Mesendoderm (in vitro differentiated cells): ENCODE data around the gene ATP2A3.

Source experiments
- DNase-seq: peaks from one replicate; pipeline ENCODE4 v3.0.0; 2013
- H2AK5ac ChIP-seq: 2 replicates; pipeline ENCODE4 v1.6.1; 2013; ENCODE audit warnings: low read length, inconsistent platforms
- H2BK120ac ChIP-seq: 2 replicates; pipeline ENCODE4 v1.6.1; 2013; ENCODE audit warnings: low read depth, mild to moderate bottlenecking, low read length, moderate library complexity, mixed read lengths
- H2BK15ac ChIP-seq: replicated peaks from 2 replicates; pipeline ENCODE4 v1.6.1; 2013; ENCODE audit warnings: low read depth, mild to moderate bottlenecking, moderate library complexity
- H2BK5ac ChIP-seq: 2 replicates; pipeline ENCODE4 v1.6.1; 2013; ENCODE audit warnings: low read length, inconsistent platforms
- H3K18ac ChIP-seq: 2 replicates; pipeline ENCODE4 v1.6.1; 2013; ENCODE audit warnings: mild to moderate bottlenecking, low read length, mixed read lengths
- H3K23ac ChIP-seq: one replicate; pipeline ENCODE4 v1.6.1; 2013; ENCODE audit warnings: low read length
- H3K27ac ChIP-seq: 2 replicates; pipeline ENCODE4 v1.5.1; 2013; ENCODE audit warnings: low read depth, mild to moderate bottlenecking, inconsistent platforms, low read length, moderate library complexity
- H3K27me3 ChIP-seq: 2 replicates; pipeline ENCODE4 v1.6.1; 2013; ENCODE audit warnings: low read length, control low read depth, mild to moderate bottlenecking, inconsistent platforms; ENCODE audit not compliant: insufficient read depth, poor library complexity
- H3K36me3 ChIP-seq: 2 replicates; pipeline ENCODE4 v1.6.1; 2013; ENCODE audit warnings: low read length, inconsistent platforms; ENCODE audit not compliant: control insufficient read depth, insufficient read depth
- H3K4ac ChIP-seq: one replicate; pipeline ENCODE4 v1.6.1; 2013; ENCODE audit warnings: low read depth, mild to moderate bottlenecking, low read length, moderate library complexity
- H3K4me1 ChIP-seq: 2 replicates; pipeline ENCODE4 v1.6.1; 2013; ENCODE audit warnings: low read depth, low read length, inconsistent platforms; ENCODE audit not compliant: control insufficient read depth
- H3K4me2 ChIP-seq: 2 replicates; pipeline ENCODE4 v1.6.1; 2013; ENCODE audit warnings: low read length
- H3K4me3 ChIP-seq: 2 replicates; pipeline ENCODE4 v1.5.1; 2013; ENCODE audit warnings: mild to moderate bottlenecking, low read length
- H3K56ac ChIP-seq: one replicate; pipeline ENCODE4 v1.6.1; 2013; ENCODE audit warnings: low read length
- H3K79me1 ChIP-seq: 2 replicates; pipeline ENCODE4 v1.6.1; 2013; ENCODE audit warnings: low read length, inconsistent platforms
- H3K79me2 ChIP-seq: 2 replicates; pipeline ENCODE4 v1.6.1; 2013; ENCODE audit warnings: mild to moderate bottlenecking, low read length; ENCODE audit not compliant: control insufficient read depth, insufficient read depth
- H3K9ac ChIP-seq: 2 replicates; pipeline ENCODE4 v1.6.1; 2013; ENCODE audit warnings: low read length, inconsistent platforms
- H4K5ac ChIP-seq: one replicate; pipeline ENCODE4 v1.6.1; 2013; ENCODE audit warnings: low read length
- H4K8ac ChIP-seq: one replicate; pipeline ENCODE4 v1.6.1; 2013; ENCODE audit warnings: low read depth, mild to moderate bottlenecking, control low read depth, low read length, moderate library complexity
- WGBS: extraction: QIAGEN DNeasy Blood & Tissue Kit; methylation state at CpG from one replicate; pipeline ENCODE4 v1.1.7; 2013; ENCODE audit warnings: low lambda C conversion rate, missing lambda C conversion rate; ENCODE audit not compliant: insufficient coverage; ENCODE audit errors: extremely low coverage; 5-methylcytosine and 5-hydroxymethylcytosine counted together

The ATP2A3 gene

GRCh38 chr17:3921502-3922319 is 42.5 kb downstream of the ATP2A3 start:
- WGBS, result no CpG with 5 or more reads among the region's 27 CpGs
- H3K27me3 ChIP-seq, result no peaks in the 10 kb centered on the region
- no peak overlapping the region for H3K56ac ChIP-seq
- H3K4me3 ChIP-seq, result no peak overlapping the region
- H3K23ac ChIP-seq, result no peak overlapping the region
- H4K5ac ChIP-seq, result no peak overlapping the region
- H2BK15ac ChIP-seq, result no peak overlapping the region
- no peak overlapping the region for H3K27ac ChIP-seq
- no peaks in the 10 kb centered on the region for H3K79me2 ChIP-seq
- no peak overlapping the region for H2BK120ac ChIP-seq
- no peak overlapping the region for H2BK5ac ChIP-seq
- H3K4me1 ChIP-seq, result peaks cover 3% of the 10 kb centered on the region
- no peak for DNase-seq
- no peaks in the 10 kb centered on the region for H3K36me3 ChIP-seq
- no peak overlapping the region for H3K18ac ChIP-seq
- no peaks in the 10 kb centered on the region for H3K79me1 ChIP-seq
- no peak overlapping the region for H2AK5ac ChIP-seq
- no peak overlapping the region for H3K4me2 ChIP-seq
- H3K9ac ChIP-seq, result no peak overlapping the region
- no peak overlapping the region for H3K4ac ChIP-seq
- H4K8ac ChIP-seq, result no peak overlapping the region

DNA sequence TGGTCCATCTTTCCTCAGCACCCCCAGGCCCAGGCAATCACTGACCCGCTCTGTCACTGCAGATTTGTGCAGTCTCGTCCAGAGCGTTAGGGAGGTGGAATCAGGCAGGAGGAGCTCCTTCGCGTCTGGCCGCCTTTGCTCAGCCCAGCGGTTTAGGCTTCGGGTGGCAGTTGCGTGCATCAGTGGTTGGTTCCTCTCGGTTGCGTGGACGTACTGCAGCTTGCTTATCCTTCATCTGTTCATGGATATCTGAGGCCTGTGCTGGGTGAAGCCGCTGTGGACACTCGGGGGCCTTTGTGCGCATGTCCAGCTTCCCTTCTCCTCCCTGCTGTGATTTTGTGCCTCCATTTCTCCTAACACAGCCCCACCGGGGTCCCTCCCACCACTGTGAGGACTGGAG is 43.2 kb downstream of the ATP2A3 start:
- no peak overlapping the region for H3K27ac ChIP-seq

DNA sequence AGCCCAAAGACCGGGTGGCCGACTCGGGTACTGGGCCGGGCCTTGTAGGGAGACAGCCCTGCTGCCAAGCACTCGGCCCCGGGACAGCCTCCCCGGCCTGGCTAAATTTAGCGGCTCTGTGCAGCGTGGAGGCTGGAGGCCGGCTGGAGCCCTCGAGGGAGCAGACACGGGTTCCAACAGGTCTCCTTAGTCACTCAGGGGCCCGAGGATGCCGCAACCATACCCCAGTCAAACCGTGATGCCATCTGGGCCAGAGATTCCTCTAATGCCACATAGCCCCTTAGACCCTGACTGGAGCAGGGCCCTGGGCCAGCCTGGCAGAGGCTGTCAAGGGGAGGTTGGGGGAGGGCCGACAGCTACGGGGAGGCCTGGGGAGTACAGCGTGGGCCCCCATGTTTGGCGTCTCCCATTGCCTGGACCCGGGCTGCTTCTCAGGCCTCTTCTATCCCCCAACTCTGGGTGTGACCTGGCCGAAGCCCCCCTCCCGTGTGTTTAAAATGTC is 45.1 kb downstream of the ATP2A3 start:
- Histone ChIP-seq H4K5ac (no peak overlapping the region), H3K4me2 (no peak overlapping the region), H3K36me3 (no peaks in the 10 kb centered on the region), H3K4me3 (no peak overlapping the region), H2BK120ac (no peak overlapping the region), H3K4me1 (no peaks in the 10 kb centered on the region), H3K18ac (no peak overlapping the region), H3K79me1 (no peaks in the 10 kb centered on the region), H3K23ac (no peak overlapping the region), H2BK5ac (no peak overlapping the region), H2AK5ac (no peak overlapping the region), H3K9ac (no peak overlapping the region), H3K79me2 (no peaks in the 10 kb centered on the region), H4K8ac (no peak overlapping the region), H3K4ac (no peak overlapping the region), H3K27me3 (no peaks in the 10 kb centered on the region), H3K56ac (no peak overlapping the region), H3K27ac (no peak overlapping the region), H2BK15ac (no peak overlapping the region)
- WGBS, result no CpG with 5 or more reads among the region's 22 CpGs
- no peak for DNase-seq

More for the DNA sequence above, 43.2 kb downstream of the ATP2A3 start:
- Histone ChIP-seq H3K23ac (no peak overlapping the region), H4K5ac (no peak overlapping the region), H3K56ac (no peak overlapping the region), H3K4me3 (no peak overlapping the region), H3K4ac (no peak overlapping the region), H3K18ac (no peak overlapping the region), H3K9ac (no peak overlapping the region), H3K36me3 (no peaks in the 10 kb centered on the region), H4K8ac (no peak overlapping the region), H3K4me1 (peaks cover 3% of the 10 kb centered on the region), H3K4me2 (no peak overlapping the region), H2AK5ac (no peak overlapping the region), H2BK5ac (no peak overlapping the region), H3K79me1 (no peaks in the 10 kb centered on the region), H2BK15ac (no peak overlapping the region), H3K27me3 (no peaks in the 10 kb centered on the region), H3K79me2 (no peaks in the 10 kb centered on the region), H2BK120ac (no peak overlapping the region)
- no peak for DNase-seq
- no CpG with 5 or more reads among the region's 16 CpGs for WGBS

DNA sequence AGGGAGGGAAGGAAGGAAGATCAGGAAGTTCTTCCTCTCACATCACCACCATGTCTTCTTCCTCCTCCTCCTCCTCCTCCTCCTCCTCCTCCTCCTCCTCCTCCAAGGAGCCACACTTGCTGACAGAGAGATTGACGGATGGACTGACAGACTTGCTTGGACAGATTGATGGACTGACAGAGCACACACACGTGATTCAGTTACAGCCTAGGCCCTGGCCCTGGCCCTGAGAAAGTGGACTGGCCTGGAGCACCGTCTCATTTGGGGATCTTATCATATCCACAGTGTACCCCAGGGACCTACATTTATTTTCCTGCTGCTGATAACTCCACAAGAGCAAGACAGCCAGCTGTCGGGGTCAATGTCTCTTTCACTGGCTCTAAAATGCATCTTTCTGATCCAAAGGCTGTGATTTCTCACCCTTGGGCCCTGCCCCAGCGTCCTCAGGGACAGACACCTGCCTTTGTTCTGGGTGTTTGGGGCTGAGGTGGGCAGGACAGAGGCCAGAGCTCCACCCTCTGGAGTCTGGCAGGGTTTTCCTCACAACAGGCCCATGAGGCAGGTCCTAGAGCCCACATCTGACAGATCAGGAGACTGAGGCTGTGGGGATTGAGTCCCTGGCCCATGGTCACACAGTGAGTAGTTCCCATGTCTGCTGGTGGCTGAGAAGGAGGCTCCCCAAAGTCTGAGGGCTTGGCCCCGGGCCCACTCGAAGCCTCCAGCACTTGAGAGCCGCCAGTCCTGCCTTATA is 45.7 kb downstream of the ATP2A3 start:
- Histone ChIP-seq H2BK5ac (no peak overlapping the region), H3K27me3 (no peaks in the 10 kb centered on the region), H3K4me1 (no peaks in the 10 kb centered on the region), H3K79me1 (no peaks in the 10 kb centered on the region), H3K4ac (no peak overlapping the region), H3K56ac (no peak overlapping the region), H3K36me3 (no peaks in the 10 kb centered on the region), H3K9ac (no peak overlapping the region), H3K79me2 (no peaks in the 10 kb centered on the region), H2AK5ac (no peak overlapping the region), H3K23ac (no peak overlapping the region), H3K4me3 (no peak overlapping the region), H3K18ac (no peak overlapping the region), H4K5ac (no peak overlapping the region), H2BK15ac (no peak overlapping the region), H2BK120ac (no peak overlapping the region), H3K4me2 (no peak overlapping the region), H3K27ac (no peak overlapping the region), H4K8ac (no peak overlapping the region)
- WGBS, result no CpG with 5 or more reads among the region's 8 CpGs
- DNase-seq, result no peak

DNA sequence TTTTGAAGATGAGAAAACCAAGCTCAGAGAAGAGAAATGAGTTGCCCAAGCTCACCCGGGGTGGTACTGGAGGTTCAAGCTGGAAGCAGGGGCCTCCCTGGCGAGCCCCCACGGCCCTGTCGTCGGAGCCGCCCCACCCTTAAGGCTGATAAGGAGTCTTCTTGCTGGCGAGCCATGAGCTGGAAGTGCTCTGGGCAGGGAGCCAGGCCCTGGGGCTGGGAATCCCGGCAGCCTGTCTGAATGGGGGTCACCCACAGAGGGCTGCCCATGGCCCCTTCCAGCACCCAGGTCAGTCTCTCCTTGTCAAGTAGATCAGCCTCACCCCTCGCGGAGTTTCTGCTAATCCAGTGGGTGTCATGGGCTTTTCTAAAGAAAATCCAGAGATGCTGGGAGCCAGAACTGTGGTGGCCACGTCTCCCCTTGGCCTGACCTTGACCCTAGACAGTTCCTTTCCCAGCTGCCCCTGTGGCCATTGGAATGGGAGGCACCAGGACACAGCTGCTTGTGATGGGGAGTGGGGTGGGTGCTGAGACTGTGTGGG is 46.8 kb downstream of the ATP2A3 start:
- H4K8ac ChIP-seq, result no peak overlapping the region
- H3K4me2 ChIP-seq, result no peak overlapping the region
- no peak overlapping the region for H4K5ac ChIP-seq
- H2BK120ac ChIP-seq, result no peak overlapping the region
- no peak overlapping the region for H2BK5ac ChIP-seq
- DNase-seq, result no peak
- H3K27me3 ChIP-seq, result no peaks in the 10 kb centered on the region
- no peak overlapping the region for H3K56ac ChIP-seq
- H3K79me2 ChIP-seq, result no peaks in the 10 kb centered on the region
- no peak overlapping the region for H3K9ac ChIP-seq
- no peak overlapping the region for H3K18ac ChIP-seq
- no peak overlapping the region for H2AK5ac ChIP-seq
- H3K79me1 ChIP-seq, result no peaks in the 10 kb centered on the region
- WGBS, result no CpG with 5 or more reads among the region's 11 CpGs
- H3K4me1 ChIP-seq, result no peaks in the 10 kb centered on the region
- no peaks in the 10 kb centered on the region for H3K36me3 ChIP-seq
- H3K23ac ChIP-seq, result no peak overlapping the region
- H3K4me3 ChIP-seq, result no peak overlapping the region
- no peak overlapping the region for H3K4ac ChIP-seq
- no peak overlapping the region for H2BK15ac ChIP-seq
- no peak overlapping the region for H3K27ac ChIP-seq
